HG03196 (cell line): Measurements from ENCODE around the gene ZNF431.
"Not testable (repeated sequence)": the region's sequence is repeated elsewhere in the genome, so short reads cannot be mapped to it uniquely, and the experiment has no call there.

ENCODE experiments used
- ATAC-seq: cut with Tn5 transposase; IDR thresholded peaks from one replicate; pipeline ENCODE4 v1.9.1; 2021; ENCODE audit not compliant: unreplicated experiment

ZNF431 gene

DNA sequence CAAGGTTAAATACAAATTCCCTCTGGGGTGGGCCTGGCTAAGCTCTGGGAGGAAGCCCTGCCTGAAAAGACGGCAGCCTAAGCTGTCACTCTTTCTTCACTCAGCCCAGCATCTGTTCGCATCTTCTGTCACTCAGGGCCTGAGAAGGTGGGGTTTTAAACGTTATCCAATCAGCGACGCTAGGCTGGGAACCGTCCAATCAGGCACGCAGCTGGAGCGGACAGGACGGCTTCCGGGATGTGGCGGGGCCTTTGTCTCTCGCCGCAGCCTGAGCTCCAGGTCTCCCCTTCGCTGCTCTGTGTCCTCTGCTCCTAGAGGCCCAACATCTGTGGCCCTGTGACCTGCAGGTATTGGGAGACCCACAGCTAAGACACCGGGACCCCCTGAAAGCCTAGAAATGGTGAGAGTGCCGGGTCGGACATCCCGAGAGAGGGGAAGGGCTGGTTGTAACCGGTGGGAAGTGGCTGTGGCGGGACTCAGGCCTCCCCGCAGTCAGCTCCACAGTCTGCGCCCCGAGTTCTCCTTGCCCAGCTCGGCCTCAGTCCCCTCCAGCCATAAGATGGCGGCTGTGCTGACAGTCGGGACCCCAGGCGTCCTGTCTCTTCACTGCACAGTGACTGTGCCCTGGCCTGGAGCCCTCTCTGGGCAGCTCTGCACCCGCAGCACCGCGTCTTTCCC is at the start of gene ZNF431:
ZNF431 (plus strand) TSS at position 254 of the 678 bp plus-strand sequence; CDS start at position 398, 144 bp downstream.
- peak; percentile 96 for ATAC-seq

DNA sequence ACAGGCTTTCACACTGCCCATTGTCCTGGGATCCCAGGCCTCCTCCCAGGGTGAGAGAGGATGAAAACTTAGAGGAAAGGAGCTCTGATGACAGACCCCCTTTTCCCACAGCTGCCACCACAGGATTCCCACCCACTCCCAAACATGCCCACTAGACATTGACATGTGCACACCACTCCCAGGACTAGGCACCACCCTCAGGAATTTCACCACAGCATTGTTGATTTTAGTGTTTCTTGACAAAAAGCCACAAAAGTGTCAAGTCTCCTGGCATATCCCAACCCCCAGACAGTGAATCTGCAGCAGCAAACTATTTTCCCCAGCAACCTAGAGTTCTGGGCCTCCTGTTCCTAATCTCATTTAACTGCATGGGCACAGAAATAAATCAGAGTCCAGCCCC is 49.7 kb upstream of the ZNF431 start:
- no peak for ATAC-seq

DNA sequence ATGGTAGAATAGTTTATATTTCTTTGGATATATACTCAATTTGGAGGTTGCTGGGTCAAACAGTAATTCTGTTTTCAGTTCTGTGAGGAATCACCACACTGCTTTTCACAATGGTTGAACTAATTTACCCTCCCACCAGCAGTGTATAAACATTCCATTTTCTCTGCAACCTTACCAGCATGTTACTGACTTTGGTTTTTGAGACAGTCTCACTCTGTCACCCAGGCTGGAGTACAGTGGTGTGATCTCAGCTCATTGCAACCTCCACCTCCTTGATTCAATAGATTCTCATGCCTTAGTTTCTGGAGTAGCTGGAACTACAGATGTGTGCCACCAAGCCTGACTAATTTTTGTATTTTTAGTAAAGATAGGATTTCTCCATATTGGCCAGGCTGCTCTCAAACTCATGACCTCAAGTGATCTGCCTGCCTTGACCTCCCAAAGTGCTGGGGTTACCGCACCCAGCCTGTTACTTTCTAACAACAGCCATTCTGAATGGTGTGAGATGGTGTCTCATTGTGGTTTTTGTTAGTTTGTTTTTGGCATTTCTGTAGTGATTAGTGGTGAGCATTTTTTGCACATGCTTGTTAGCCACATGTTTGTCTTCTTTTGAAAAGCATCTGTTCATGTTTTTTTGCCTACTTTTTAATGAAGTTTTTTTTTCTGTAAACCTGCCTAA is 47.4 kb upstream of the ZNF431 start:
- ATAC-seq: no peak

DNA sequence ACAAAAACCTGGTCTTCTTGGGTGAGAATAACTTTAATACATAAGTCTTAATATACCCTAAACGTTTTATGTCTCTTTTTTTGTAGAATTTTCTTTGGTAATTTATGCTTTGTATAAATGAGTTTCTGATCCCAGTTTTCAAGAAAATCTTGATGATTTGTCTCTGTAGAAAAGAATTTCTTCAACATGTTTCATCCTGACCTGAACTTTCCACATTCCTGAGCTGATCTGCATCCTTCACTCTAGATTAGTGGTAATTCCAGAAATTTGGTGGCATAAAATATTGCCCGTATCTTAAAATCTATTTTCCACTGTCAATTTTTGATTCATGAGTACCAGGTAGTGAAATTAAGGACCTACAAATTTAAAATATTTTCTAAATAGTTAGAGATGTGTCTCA is 43.5 kb upstream of the ZNF431 start:
- no peak for ATAC-seq

DNA sequence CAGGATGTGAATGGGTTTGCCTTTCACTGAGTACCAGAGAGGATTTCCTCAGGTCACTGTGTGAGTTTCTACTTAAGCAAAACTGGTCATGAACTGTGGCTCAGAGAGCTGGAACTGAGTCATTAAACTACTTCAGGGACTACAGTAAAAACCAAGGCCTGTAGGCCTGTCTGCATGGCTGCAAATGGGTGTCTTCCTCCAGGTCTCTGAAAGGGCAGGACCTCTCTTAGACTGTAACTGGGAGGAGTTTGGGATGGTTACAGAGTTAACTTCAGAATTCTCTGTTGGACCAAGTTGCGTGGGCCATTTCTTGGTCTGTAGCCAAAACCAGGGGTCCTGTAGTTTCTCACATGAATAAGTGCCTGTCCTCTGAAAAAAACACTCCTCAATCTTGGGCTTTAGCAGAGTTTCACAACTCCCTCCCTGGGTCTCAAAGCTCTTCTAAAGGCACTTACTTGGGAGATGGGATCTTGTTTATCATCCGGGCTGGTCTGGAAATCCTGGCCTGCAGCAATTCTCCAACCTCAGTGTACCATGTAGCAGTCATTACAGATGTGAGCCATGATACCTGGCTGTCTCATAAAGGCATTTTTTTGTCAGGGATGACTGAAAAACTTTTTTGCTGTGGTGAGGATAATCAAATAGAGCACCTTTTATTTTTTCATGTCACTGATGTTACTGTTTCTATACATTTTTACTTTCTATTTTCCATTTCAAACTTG is 40.2 kb upstream of the ZNF431 start:
- no peak for ATAC-seq

DNA sequence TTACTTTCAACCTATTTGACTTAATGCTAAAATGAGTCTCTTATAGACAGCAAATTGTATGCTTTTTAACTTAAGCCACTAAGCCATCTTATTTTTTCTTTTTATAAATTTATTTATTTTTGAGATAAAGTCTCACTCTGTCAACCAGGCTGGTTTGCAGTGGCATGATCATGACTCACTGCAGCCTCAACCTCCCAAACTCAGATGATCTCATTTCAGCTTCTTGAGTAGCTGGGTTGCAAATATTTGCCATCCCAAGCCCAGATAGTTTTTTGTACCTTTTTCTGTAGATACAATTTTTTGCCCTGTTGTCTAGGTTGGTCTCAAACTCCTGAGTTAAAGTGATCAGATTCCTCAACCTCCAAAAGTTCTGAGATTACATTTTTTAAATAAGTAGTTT is 32.7 kb upstream of the ZNF431 start:
- no peak for ATAC-seq

DNA sequence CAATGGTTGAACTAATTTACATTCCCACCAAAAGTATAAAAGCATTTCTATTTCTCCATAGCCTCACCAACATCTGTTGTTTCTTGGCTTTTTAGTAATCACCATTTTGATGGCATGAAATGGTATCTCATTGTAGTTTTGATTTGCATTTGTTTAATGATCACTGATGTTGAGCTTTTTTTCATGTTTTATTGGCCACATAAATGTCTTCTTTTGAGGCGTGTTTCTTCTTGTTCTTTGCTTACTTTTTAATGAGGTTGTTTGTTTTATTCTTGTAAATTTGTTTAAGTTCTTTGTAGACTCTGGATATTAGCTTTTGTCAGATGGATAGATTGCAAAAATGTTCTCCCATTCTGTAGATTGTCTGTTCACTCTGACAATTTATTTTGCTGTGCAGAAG is 31.7 kb upstream of the ZNF431 start:
- no peak for ATAC-seq

DNA sequence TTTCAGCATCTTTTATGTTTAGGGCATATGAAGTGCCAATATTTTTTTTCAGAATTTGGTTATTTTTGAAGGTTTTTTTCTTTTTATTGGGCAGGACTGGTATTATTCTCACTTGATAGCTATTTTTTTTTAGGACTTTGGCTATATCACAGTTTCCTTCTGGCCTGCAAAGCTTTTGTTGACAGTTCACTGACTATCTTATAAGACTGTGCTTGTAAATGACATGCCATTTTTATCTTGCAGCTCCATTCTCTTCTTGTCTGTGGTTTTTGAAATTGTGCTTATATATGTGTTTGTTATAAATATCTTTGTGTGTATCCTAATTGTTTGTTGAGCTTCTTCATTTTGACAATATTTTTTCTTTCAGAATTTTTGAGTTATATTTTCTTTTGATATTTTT is 26.4 kb upstream of the ZNF431 start:
- ATAC-seq: no peak

DNA sequence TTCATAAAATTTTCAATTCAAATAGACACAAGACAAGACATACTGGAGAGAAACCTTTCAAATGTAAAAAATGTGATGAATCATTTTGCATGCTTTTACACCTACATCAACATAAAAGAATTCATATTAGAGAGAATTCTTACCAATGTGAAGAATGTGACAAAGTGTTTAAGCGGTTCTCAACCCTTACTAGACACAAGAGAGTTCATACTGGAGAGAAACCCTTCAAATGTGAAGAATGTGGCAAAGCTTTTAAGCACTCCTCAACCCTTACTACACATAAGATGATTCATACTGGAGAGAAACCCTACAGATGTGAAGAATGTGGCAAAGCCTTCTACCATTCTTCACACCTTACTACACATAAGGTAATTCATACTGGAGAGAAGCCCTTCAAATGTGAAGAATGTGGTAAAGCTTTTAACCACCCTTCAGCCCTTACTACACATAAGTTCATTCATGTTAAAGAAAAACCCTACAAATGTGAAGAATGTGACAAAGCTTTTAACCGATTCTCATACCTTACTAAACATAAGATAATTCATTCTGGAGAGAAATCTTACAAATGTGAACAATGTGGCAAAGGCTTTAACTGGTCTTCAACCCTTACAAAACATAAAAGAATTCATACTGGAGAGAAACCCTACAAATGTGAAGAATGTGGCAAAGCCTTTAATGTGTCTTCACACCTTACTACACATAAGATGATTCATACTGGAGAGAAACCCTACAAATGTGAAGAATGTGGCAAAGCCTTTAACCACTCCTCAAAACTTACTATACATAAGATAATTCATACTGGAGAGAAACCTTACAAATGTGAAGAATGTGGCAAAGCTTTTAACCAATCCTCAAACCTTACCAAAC is 24.6 kb upstream of the ZNF431 start:
- ATAC-seq: no peak

DNA sequence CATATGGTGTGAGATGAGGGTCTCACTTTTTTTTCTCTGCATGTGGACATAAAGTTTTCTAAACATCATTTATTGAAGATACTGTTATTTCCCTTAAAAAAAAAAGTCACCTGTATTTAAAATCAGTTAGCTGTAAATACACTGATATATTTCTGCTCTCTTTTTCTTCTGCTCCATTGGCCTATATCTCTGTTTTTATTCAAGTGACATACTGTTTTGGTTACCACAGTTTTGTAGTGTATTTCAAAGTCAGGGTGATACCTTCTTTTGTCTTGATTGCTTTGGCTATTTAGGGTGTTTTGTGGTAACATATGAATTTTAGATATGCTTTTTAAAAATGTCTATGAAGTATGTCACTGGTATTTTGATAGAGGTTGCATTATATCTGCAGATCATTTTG is 15.8 kb upstream of the ZNF431 start:
- no peak for ATAC-seq

DNA sequence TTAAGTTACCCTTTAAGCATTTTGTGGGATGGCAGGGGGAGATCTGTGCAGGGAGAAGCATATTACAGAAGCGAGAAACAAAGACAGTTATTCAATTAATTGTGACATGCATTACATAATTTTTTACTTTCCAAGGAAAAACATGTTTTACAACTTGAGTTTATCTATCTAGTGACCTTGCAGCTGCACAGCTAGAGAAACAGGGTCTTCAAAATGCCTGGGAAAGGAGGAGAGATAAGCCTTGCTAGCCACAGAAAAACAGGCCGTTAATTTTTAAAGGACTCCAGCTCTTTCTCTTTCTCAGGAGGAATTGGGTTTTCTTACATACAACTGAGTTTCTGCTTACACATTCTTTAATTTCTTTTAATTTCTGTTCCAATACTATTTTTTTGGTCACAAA is 14.8 kb upstream of the ZNF431 start:
- ATAC-seq: no peak

DNA sequence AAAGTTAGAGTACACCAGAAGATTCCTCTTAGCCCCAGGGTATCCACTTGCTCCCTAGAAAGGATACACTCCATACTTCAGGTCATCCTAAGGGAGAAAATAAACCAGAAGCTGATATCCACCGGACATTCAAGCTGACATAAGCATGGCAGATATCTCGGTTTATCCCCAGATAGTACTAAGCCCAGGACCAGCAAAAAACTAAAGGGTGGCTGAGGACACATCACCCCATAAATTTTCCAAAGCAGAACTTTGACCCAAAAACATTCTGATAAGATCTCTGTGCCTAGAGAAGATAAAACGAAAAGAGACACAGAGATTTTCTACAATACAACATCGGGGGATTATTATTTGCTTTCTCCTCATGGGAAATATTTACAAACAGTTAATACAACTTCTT is 13.9 kb upstream of the ZNF431 start:
- no peak for ATAC-seq

DNA sequence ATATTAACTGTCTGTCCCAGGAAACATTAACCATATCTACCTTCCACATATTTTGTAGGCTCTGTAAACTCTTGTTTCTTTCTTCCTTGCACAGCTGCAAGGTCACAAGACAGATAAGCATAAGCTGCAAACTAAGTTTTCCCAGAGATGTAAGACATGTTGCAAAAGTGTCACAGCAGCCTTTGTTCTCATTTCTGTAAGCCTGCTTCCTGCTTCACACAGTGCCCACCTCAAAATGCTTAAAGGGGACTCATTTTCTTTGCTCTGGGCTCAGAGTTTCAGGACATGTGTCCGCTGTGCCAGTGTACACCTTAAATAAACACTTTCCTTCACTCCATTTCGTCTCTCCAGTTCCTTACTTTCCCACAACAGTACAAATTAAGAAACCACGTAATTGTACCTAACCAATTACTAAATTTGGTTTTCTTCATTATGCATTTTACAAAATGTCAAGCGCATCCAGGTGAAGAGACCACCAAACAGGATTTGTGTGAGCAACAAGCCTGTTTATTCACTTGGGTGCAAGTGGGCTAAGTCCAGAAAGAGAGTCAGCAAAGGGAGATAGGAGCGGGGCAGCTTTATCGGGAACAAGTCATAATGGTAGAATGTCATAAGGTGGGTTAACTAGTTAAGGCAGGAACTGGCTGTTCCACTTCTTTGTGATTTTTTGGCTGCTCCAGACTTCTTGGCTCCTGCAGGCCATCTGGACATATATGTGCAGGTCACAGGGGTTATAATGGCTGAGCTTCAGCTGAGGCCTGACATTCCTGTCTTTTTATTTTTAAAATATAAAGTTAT is 12.7 kb upstream of the ZNF431 start:
- ATAC-seq: no peak

DNA sequence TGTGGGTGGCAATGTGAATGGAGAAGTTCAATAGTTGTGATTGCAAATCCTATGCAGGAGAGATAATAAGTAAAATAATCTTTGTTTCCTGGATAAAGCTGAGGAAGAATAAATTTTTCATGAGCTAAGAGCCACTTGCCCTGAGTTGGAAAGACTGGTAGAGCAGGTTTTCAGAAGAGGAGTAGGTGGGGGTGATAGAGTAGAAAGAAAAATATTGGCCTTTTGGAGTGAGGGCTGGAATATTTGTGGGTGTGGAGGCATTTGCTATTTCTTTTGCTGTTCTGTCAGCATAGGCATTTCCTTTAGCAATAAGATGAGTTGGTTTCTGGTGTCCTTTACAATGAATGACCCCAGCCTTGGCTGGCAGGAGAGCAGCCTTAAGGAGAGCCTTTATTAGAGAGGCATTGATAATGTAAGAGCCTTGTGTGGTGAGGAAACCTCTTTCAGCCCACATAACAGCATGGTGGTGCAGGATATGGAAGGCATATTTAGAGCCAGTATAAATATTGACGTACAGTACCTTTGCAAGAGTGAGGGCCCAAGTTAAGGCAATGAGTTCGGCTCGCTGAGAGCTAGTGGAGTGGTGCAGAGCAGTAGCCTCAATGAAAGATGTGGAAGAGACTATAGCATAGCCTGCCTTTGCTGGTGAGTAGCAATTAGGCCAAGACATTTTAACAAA is 11.6 kb upstream of the ZNF431 start:
- ATAC-seq: no peak

DNA sequence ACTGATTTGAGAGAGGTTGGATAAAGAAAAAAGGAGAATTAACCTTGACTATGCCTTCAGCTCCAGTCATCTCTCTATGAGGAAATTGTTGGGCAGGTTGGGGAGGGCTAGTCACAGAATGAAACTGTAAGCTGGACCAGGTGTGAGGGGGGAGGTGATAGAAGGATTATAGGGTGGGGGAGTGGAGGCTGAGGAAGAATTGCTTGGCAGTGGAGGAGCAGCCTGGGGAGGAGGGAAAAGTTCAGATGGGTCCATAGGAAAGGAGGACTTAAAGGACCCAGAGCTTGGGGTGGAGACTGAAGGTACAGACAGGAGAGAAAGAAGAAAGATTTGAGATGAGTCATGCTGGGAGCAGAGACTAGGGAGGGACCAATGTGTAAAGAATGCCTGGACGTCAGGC is 8.2 kb upstream of the ZNF431 start:
- ATAC-seq: no peak

DNA sequence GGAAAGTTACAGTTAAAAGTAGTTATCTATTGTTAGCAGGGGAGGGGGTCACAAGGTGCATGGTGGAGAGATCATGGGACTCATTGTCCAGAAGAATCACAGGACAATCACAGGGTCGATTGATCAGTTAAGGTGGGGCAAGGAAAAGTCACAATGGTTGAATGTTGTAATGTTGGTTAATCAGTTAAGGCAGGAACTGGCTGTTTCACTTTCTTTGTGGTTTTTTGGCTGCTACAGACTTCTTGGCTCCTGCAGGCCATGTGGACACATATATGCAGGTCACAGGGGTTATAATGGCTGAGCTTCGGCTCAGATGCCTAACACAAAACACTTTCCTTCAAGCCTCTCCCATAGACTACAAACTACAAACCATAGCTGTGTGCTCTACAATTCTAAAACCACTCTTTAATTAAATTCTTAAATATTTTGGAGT is 6.9 kb upstream of the ZNF431 start:
- no peak for ATAC-seq

DNA sequence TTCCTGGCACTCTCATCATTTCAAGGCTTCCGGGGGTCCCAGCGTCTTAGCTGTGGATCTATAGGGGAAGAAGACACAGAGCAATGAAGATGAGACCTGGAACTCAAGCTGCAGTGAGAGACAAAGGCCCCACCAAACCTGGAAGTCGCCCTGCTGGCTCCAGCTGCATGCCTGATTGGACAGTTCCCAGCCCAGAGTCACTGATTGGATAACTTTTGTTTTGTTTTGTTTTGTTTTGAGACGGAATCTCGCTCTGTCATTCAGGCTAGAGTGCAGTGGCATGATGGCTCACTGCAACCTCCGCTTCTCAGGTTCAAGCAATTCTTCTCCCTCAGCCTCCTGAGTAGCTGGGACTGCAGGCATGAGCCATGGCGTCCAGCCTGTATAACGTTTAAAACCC is 6.4 kb upstream of the ZNF431 start:
- no peak for ATAC-seq

DNA sequence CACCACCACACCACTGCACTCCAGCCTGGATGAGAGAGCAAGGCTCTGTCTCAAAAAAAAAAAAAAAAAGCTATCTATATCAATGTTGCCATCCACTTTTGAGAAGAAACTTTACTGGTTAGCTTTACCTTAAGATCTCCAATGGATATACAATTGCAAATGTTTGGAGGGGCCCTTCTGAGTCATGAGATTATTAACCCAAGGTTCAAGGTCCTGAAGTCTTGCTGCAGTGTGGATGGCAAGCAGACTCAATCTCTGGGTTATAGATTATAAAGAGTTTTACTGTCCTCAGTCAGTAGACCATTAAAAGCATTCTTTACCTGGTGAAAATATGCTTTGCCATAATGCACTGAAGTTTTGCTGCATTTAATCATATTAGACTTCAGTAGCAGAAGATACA is 3.7 kb upstream of the ZNF431 start:
- no peak for ATAC-seq

DNA sequence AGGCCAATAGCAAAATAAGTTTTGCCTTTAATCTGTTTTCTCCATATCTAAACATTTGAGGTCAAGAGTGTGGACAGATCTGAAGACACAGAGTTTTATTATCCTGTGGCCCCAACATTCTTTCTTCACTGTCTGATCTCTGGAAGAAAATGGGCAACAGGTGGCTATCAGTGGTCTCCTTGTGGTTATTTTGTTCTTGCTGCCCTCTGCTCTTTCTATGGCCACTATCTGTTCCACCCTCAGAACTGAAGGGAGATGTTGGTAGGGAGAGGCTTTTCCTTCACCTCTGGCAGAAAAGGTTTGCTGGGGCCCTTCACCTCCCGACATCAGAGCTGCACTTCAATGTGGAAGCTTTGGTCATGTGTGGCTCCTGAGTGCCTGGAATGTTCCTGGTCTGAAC is 834 bp upstream of the ZNF431 start:
- not testable (repeated sequence) for ATAC-seq

DNA sequence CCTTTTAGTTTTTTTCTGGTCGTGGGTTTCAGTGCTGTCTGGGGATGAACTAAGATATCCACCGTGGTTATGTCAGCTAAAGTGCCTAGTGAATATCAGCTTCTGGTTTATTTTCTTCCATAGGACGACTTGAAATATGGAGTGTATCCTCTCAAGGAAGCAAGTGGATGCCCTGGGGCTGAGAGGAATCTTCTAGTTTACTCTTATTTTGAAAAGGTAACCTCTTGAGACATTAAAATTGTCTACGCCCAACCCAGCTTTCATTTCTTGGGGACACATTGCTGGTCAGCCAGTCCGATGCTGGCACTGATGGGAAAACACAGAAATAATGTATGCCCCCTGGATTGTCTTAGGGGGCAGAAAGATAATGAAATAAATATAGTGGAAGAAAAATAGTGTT is 1.6 kb downstream of the ZNF431 start:
- no peak for ATAC-seq
